KBM-7 (cell line): ENCODE data around the gene SERGEF.
"Not testable (repeated sequence)": the region's sequence is repeated elsewhere in the genome, so short reads cannot be mapped to it uniquely, and the experiment has no call there.

Experiments
- DNase-seq: peaks from one replicate; pipeline ENCODE4 v3.0.0-alpha.2; 2015
- in situ Hi-C: fragments of 300-500 bp; cut with MboI; formaldehyde crosslinking; loops from 2 replicates; pipeline ENCODE4 v1.14.3; 2020; ENCODE audit warnings: low sequenced_read_pairs, low pct_unique_long_range_greater_than_20kb, mixed read lengths

The SERGEF gene

DNA sequence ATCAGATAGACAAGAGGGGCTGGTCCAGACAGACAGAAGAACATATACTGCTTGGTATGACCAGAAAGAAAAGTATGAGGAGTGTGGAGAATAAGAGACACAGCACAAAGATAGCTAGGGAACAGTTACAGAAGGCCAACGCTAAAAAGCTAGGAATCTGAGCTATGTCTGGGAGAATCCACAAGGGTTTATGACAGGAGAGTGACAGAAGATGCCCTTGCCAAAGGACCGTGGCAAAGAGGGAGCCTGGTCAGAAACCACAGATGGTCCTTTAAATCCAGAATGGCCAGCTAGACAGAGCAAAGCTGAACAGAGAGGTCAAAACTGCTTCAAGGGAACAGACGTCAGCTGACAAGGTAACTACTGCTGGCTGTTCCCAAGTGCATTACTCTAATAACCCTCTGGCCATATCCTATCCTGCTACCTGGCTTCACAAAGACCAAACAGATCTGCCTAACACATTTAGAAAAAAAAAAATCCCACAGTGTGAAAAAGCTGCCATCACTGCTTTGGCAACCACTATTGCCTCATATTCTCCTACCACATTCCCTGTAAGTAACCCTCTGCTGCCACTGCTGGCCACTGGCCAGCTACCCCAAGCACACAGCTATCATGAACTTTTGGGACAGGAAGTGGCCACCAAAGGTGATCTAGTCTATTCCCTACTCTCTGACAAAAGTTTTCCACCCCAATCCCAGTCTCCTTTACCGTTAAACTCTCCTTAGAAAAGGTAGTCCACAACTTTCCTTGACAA lies 7.3 kb downstream of the SERGEF start:
- no peak for DNase-seq
- in situ Hi-C loops: no loop called here

DNA sequence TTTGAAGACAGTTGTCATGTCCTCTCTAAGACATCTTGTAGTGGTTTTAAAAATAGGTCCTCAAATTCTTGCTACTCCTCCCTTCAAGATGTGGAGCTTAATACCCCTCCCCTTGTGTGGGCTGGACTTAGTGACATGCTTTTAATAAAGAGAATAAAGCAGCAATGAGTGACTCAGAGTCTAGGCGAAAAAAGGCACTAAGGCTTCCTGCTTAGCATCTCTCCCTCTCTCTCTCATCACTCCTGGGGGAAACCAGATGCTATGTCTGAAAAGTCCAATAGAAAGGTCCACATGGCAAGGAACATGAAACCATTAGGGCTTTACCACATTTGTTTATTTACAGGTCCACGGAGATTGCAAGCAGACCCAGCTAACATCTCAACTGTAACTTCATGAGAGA lies 11.7 kb downstream of the SERGEF start:
- in situ Hi-C loops: no loop called here
- no peak for DNase-seq

DNA sequence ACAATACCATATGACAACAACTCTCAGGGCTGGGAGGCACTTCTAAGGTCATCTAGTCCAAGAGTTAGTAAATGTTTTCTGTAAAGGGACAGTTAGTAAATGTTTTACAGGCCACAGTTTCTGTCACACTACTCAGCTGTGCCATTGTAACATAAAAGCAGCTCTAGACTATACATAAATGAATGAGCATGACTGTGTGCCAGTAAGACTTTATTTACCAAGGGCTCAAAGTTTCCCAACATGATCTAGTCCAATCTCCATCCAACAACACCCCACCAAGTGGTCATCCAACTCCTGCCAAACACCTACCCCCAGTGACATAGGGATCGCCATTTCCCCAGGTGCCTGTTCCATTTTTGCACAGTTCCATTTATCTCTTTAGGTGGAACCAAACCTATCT lies 12.1 kb downstream of the SERGEF start:
- in situ Hi-C loops: no loop called here
- no peak for DNase-seq

DNA sequence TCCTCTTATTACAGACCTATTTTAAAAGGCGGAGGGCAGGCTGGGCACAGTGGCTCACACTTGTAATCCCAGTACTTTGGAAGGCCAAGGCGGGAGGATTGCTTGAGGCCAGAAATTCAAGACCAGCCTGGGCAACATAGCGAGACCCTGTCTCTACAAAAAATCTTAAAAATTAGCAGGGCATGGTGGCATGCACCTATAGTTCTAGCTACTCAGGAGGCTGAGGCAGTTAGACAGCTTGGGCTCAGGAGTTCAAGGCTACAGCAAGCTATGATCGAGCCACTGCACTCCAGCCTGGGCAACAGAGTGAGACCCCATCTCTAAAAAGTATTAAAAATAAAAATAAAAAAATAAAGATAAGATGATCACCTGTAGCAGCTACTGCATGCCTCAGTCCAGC lies 12.7 kb downstream of the SERGEF start:
- in situ Hi-C loops: not testable (repeated sequence)

DNA sequence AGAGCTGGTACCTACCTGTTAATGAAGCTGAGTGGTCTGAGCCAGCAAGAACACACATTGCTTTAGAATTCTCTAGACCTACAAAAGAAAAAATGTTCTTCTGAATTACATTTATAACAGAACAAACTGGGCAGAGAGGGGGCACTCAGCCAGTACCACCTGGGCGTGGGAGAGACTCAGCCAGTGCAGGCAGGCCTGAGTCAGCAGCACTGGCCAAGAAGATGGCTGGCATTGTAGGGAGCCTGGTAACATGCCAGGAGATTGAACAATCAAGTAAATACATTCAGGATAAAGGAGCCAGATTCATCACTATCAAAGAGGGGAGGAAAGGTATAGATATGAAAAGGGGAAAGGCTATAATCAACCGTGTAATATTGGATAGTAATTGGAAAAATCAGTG lies 19.9 kb downstream of the SERGEF start:
- no peak for DNase-seq
- in situ Hi-C loops: no loop called here

More for the DNA sequence above, 12.7 kb downstream of the SERGEF start:
- DNase-seq: not testable (repeated sequence)

DNA sequence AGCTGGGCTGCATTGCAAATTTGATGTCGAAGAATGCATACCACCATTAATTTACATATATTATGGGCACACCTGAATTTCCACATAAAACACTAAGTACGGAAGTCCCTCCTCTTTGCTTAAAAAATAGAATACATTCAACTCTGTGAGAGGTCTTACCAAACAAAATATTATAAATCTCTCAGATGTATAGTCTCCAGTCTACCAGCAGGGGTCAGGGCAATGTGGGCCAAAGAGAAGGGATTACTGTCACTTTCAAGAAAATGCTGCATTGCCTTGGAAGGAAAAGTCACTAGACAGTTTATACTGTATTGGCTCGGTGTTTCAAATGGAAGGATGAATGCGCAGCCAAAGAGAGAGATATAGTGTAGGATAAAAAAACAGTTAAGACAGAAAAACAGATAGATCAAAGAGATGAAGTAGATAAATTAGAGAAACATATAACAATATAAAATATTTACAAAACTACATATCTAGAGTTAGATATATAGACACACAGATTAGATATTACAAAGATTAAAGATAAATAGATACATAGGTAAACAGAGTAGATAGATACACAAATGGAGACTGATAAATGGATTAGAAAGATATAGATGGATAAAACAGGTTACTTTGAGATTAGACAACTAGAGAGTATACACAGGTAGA lies 20.9 kb downstream of the SERGEF start:
- DNase-seq: peak; percentile 27
- in situ Hi-C loops: no loop called here

DNA sequence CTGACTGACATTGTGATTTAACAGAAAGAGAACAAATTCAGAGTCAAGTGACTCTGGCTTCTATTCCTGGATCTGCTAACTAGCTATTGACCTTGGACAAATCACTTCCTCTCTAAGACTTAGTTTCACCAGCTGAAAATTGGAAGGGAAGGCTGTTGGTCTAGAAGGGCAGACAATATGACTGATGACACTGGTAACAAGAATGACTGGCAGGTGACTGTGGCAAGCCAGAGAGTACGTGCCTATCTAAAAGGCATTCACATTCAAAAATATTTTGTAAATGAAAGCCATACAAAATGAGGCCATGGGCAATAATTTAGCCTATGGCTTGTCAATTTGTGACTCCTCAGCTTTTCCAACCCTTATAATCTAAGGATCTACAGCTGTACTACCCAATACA lies 23.5 kb downstream of the SERGEF start:
- no peak for DNase-seq
- in situ Hi-C loops: no loop called here

DNA sequence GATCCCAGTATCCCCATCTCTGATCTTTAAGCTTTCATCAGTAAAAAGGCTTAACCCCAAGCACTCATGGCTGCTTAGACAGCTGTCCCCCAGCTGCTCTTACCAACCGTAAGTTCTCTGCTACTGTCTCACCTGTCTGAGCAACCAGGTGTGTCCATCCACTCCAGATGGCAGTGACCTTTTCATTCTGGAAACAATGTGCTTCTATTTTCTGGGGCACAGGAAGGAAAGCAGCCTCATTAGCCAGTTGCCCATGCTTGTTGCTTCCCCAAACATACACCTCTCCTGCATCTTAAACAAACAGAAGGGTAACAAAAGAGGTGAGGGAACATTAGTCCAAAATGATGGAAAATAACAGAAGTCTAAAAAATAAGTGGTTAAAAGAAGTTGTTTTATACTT lies 24.4 kb downstream of the SERGEF start:
- no peak for DNase-seq
- in situ Hi-C loops: no loop called here

DNA sequence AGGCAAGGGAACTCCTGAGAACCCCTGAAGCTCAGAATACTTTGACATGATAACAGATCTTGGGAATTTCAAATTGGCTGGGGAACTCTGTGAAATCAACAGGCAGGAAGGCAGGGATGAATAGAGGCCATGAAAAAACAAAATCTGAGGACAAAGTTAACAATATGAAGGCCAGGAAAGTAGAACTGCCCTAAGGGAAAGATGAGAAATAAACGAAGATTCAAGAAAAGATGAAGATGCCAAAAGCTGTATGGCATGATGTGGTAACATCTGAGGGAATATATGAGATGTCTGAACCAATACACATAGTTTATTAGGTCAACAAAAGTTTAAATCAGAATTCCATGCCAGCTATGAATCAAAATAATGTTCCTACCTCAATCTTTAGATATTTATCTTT lies 25.0 kb downstream of the SERGEF start:
- in situ Hi-C loops: no loop called here
- no peak for DNase-seq

DNA sequence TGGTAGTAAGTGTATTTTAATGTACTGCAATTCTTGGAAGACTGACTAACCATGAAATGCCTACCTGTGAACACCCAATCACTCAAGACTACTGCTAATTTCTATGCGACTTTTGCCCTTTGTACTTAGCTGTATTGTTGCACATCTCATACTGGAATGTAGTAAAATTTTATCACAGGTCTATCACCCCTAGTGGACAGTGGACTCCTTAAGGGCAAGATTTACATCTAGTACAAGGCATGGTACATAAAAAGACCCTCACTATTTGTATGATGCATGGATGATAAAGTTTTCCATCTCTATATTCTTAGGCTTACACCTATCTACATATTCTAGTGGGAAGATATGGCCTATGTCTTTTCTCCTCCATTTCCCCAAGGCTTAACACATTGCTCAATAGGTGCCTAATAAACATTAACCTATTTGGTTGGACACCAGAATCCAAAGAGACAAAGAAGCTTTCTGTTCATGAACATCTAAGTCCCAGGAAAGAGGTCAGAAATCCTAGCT lies 26.1 kb downstream of the SERGEF start:
- no peak for DNase-seq
- in situ Hi-C loops: no loop called here

DNA sequence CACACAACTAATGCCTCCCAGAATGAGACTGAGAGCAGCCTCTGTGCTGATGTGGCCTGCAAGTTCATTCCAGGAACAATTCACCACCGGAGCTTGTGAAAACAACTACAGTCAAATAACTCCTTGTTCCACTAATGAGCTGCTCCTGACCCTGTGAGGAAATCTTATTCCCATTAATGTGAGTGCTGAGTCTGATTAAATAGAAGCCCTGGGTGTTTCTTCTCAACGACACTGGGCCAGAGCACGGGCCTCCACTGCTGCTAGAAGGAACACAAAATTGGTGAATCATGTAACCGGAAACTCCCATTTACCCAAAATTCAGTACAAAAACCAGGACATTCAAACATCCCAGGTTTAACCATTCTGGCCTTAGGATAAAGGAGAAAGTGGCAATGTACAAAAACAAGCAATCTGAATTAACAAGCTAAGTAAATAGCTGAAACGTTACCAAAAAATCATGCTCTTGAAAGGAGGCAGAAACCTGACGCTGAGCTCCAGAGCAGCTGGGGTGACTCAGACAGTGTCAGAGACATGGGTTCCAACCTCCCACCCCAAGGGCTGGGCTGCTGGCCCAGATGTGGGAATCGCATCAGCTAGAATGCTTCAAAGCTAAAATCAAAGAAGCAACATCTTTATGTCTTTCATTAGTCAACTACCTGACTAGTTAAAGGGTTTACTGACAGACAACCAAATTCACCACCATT lies 26.7 kb downstream of the SERGEF start:
- DNase-seq: no peak
- in situ Hi-C loops: no loop called here

DNA sequence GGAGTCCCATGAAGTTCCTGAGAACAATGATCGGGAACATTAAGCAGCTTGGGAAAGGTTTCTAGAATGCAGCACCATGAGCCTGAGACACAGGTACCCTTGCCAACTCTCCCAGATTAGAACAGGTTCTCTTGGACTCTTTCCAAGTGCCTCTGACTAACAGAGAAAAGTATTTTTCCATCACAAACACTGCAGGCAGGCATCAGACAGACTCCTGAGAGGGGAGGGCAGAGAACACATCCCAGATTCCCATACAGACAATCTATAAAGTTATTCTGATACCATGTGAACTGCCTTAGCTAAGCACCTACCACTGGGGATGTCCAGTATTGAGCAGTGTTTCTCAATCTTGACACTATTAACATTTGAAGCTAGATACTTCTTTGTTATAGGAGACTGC lies 27.3 kb downstream of the SERGEF start:
- in situ Hi-C loops: no loop called here
- no peak for DNase-seq

DNA sequence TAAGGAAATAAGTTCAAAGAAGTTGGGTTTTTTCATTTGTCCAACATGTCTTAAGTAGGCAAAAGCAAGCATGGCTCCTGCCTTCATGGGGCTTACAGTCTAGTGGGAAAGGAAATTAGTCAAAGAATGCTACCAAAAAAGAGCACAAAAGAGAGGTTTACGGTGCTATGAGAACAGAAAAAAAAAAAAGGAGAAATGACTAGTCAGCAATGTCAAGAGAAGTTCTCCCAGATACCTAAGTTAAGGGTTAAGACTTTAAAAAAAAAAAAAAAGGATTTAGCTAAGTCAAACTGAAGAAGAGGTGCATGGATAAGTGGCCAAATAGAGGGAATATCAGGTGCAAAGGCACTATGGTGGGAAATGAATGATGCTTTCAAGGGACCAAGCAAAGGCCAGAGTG lies 29.3 kb downstream of the SERGEF start:
- in situ Hi-C loops: no loop called here
- no peak for DNase-seq

DNA sequence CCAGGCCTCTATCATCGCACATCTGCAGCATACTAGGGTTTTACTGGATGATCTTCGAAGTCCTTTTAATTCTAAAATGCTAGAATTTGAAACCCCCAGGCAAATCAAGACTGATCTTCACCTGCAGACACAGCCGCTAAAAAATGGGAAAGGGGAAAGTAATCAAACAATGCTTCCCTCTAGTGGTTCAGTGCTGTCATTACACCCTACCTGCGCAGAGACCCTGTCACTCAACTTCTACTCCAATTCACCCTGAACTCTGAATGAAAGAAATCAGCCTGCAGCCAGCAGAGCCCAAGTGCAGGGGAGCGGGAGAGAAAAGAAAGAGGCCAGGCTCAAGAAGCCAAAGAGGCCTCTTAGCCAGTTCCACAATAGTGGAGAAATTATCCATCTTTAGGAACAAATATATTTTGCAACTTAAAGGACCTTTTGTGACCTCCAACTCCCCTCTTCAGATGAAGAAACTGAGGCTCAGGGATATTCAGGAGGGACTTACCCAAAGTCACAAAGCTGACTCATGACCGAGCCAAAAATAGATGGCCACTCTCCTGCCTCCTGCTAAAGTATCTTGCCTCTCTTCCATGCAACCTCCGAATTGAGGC lies 33.0 kb downstream of the SERGEF start:
- in situ Hi-C loops: loop anchor here (10.0 kb wide), 1 partner anchor 245 kb away; the partner anchor contains the start of gene KCNC1
- peak; percentile 64 for DNase-seq

DNA sequence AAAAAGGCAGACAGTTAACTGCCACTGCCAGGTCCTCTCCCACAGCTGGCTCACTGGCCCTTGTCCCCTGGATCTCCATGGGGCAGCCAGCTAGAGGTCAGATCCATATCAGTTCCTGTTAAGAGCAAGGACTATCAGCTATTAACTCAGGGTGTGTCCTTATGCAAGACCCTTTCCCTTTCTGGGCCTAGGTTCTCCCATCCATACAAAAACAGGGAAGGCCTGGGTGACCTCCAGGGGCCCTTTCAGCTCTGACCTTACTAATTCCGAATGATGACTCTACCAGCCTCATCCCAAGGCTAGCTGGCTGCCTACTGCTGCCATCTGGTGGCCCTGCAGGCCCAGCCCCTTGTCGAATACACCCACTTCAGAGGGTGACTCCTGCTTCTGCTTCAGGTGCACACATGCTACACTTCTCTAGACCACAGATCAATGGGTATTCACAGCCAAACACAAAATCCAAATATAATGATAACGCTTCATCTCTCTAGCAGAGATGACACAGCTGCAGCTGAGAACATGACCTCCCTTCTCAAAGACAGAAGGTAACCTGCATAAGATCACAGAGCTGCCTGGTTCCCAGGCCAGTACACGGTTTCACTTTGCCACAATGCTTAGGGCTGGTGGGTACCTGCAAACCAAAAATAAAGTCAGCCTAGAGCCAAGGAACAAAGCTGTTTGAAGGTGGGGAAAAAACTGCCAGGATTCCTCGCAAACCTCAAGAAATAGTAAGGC lies 34.1 kb downstream of the SERGEF start:
- DNase-seq: peak; percentile 37
- in situ Hi-C loops: loop anchor here (10.0 kb wide), 1 partner anchor 244 kb away; the partner anchor contains the start of gene KCNC1

DNA sequence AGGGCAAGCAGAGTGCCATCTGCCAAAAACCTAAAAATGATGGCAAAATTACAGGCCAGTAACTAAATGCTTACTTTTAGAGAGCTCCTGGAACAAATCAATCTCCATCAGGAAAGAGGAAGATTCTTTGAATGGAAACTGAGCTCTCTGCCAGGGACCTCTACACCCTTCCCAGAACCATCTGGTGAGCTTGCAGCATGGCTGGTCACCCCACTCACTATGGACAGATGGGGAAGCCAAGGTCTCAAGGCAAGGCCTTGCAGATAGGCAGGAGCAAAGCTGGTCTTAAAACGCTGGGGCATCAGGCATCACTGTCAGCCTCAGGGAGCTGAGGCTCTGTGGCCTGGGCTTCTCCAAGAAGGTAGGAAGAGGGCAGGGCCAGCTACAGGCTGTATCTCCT lies 36.2 kb downstream of the SERGEF start:
- no peak for DNase-seq
- in situ Hi-C loops: loop anchor here (10.0 kb wide), 1 partner anchor 242 kb away; the partner anchor contains the start of gene KCNC1

DNA sequence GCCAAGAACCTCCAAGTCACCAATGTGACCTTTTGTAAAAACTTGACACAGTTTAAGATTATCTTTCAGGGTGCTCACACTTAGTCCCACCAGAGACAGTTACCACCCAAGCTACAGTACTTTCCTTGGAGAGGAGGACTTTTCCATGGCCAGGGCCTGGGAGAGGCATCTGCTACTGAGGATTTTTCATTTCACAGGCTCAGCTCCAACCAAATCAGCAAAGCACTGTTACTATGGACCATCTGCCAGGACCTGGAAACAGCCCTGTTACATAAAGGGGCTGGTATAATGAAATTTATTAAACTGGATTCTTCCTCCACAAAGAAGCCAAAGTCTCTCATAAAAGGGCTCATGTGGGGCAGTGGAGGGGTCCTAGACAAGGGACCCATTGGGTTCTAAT lies 38.6 kb downstream of the SERGEF start:
- in situ Hi-C loops: loop anchor here (10.0 kb wide), 1 partner anchor 239 kb away; the partner anchor contains the start of gene KCNC1

DNA sequence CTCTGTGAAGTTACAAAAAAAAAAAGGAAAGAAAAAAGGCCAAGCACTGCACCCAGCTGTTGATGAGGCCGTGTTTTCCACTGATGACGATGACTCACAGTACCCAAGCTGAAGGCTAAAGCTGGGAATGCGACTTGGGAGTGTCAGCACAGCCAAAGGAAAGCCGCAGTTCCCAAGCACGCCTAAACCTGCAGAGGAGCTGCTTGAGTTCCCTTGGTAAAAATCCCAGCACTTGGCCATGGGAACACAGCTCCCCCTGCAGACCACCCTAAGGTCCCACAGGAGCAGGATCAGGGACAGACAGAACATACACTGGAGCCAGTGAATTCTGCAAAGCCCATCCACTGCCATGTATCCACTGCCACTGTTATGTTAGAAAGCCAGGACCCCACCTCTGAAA lies 39.9 kb downstream of the SERGEF start:
- in situ Hi-C loops: loop anchor here (10.0 kb wide), 1 partner anchor 238 kb away; the partner anchor contains the start of gene KCNC1
- peak; percentile 21 for DNase-seq

More for the DNA sequence above, 38.6 kb downstream of the SERGEF start:
- DNase-seq: no peak

DNA sequence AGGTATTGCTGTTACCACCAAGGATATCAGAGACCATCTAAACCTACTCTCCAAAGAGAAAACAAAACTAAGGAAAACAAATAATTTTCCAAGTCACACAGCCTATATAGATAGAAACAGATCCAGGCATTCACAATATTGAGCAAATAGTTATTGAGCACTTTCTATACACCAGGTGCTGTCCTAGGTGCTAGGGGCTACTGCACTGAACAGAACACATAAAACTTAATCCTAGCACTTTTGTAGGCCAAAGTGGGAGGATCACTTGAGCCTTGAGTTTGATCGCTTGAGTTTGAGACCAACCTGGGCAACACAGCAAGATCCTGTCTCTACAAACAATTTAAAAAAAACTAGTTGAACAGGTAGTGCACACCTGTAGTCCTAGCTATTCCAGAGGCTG lies 44.6 kb downstream of the SERGEF start:
- no peak for DNase-seq
- in situ Hi-C loops: no loop called here
